ENCODE measurements around the gene POU3F1. TPM values are rescaled to one million over a fixed set of nuclear protein-coding genes. Genes with fewer than 3 reads are reported as not detected.

POU3F1 gene
- total RNA-seq, 4 donors from 2014 or later, result not detected

DNA sequence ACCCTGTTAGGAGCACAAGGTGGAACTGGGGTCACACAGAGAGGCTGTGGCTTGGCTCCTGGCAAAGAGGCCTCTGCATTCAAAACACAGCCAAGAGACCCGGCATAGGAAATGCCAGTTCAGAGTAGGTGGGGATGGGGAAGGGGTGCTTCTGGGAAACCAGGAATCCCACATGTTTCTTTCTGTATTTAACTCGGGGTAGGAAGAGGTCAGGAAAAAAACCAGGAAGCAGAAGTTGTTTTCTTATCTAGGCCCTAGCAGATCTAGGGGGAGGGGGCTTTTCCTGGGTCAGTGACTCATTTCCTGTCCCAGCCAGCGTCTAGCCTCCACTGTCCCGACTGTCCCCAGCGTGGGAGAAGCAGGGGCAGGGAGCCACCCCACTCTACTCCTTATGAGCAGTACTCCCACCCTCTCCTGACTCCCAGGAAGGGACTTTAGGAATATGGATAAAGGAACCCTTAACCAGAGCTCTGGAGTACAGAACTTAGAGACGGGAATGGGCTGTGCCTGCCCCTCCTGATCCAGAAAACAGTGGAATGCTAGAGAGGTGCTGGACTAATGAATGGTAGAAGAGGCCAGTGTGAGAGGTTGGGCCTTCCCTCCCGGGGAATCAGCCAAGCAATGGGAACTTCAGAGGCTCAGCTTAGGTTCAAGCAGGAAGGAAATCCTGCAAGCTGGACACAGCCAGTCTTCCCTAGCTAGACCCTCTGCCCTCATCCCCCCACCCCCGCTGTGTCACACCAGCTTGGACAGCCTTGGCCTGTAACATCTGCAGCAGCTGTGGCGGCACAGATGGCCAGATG lies 47.0 kb downstream of the POU3F1 start:
- Histone ChIP-seq H3K4me3 (no peak overlapping the region), H3K27ac (peak overlapping the region; percentile 70 to 85 (median 78)), H3K36me3 (no peaks in the 10 kb centered on the region), H3K9me3 (no peaks in the 10 kb centered on the region), H3K4me1 (peaks cover 0 to 81% (median 0%) of the 10 kb centered on the region in 4 donors), H3K27me3 (no peaks in the 10 kb centered on the region)
- TF ChIP-seq, protein P1, sequence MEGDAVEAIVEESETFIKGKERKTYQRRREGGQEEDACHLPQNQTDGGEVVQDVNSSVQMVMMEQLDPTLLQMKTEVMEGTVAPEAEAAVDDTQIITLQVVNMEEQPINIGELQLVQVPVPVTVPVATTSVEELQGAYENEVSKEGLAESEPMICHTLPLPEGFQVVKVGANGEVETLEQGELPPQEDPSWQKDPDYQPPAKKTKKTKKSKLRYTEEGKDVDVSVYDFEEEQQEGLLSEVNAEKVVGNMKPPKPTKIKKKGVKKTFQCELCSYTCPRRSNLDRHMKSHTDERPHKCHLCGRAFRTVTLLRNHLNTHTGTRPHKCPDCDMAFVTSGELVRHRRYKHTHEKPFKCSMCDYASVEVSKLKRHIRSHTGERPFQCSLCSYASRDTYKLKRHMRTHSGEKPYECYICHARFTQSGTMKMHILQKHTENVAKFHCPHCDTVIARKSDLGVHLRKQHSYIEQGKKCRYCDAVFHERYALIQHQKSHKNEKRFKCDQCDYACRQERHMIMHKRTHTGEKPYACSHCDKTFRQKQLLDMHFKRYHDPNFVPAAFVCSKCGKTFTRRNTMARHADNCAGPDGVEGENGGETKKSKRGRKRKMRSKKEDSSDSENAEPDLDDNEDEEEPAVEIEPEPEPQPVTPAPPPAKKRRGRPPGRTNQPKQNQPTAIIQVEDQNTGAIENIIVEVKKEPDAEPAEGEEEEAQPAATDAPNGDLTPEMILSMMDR (IDR thresholded peaks at IDR 0.05), result no peak
- no peak for TF ChIP-seq POLR2A (IDR thresholded peaks at IDR 0.05)
- DNase-seq, result no peak

DNA sequence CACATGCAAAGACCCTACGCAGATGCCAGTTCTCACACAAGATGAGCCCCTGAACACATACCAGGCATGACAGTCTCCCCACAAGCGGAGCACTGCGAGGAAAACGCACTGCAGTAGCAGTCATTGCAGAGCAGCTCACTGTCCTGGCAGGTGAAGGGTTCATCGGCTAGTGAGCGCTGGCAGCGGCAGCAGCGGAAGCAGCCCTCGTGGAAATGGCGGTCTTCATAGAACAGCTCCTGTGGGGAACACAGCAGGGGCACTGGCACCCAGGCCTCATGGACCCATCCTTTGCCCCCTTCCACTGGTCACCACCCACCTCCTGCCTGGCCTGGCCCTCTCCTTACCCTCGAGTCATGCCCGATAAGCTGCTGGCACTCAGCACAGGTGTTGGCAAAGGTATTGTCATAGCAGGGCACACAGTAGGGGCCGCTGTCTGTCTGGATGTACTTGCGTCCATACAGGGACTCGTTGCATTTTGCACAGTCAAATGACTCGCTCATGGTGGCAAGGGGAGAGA lies 47.6 kb downstream of the POU3F1 start:
- no peak overlapping the region for H3K4me3 ChIP-seq
- DNase-seq, result no peak
- H3K27ac ChIP-seq, result peak overlapping the region; percentile 70 to 85 (median 78)
- no peaks in the 10 kb centered on the region for H3K27me3 ChIP-seq
- peaks cover 0 to 74% (median 0%) of the 10 kb centered on the region in 4 donors for H3K4me1 ChIP-seq
- H3K36me3 ChIP-seq, result no peaks in the 10 kb centered on the region
- no peaks in the 10 kb centered on the region for H3K9me3 ChIP-seq
- no peak for TF ChIP-seq POLR2A (IDR thresholded peaks at IDR 0.05)
- TF ChIP-seq, protein P1 (IDR thresholded peaks at IDR 0.05), result no peak

DNA sequence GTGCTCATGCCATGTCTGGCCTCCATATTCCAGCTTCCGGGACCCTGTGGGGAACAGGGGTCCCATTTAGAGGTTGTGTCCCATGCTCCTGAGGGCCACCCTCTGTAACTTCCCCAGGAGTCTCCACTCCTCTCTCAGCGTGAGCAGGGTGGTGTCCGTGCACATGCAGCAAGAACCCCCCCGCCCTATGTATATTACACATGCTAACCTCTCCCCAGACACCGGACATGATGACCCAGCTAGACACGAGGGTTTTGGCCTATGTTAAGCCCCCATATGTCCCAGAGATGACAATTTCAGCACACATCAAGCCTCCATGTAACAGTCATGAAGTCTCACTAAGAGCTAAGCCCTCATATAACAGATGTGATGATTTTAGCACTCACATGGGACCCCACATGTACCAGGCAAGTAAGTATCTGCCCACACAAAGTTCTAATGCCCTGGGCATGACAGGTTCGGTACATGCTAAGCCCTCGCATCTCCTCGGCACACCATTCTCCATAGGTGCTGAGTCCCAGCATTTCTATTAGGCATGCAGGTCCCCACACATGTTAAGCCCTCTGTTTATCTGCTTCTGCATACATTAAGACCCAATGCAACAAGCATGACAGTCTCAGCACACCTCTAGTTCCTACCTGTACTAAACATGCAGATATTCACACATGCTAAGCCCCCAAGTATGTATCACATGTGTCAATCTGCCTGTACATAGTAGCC lies 48.3 kb downstream of the POU3F1 start:
- no peak for TF ChIP-seq POLR2A (IDR thresholded peaks at IDR 0.05)
- TF ChIP-seq, protein P1 (IDR thresholded peaks at IDR 0.05), result no peak
- Histone ChIP-seq H3K4me3 (no peak overlapping the region), H3K27ac (peak overlapping the region in 3 of 4 donors; percentile 78 to 85 (median 84)), H3K36me3 (no peaks in the 10 kb centered on the region), H3K4me1 (peaks cover 0 to 67% (median 0%) of the 10 kb centered on the region in 4 donors), H3K9me3 (no peaks in the 10 kb centered on the region), H3K27me3 (no peaks in the 10 kb centered on the region)
- DNase-seq, result no peak

DNA sequence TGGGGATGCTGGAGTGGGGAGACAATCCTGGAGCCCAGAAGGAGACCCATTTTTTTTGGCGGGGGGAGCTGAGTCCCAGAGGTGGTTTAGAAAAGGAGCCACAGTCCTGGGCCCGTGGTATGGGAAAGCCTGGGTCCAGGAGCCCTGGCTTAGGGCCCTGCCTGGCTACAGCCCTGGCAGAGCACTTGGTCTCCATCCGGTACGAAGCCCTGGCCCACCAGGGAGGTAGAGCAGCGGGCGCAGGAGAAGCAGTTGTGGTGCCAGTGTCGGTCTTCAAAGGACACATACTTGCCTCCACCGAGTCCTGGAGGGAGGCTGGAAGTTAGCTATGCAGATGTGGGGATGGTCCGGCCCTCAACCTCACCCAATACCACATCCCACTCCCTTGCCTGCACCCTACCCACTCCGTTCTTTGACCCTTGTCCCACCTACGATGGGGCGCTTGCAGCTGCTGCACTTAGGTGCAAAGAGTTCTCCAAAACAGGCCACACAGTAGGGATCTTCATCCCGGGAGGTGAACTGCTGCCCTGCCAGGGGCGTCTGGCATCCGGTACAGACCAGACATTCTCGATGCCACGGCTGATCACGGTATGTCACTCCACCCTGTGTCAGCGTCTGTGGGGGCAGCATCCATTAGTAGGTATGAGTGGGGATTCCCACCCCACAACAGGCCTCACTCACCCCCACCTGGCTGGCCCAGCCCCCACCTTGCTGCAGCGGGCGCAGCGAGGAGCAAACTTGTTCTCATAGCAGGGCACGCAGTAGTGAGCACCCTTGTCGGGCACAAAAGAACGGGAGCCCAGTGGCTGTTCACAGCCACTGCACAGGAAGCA lies 49.1 kb downstream of the POU3F1 start:
- no peak for DNase-seq
- TF ChIP-seq, protein P1 (IDR thresholded peaks at IDR 0.05), result no peak
- no peak for TF ChIP-seq POLR2A (IDR thresholded peaks at IDR 0.05)
- Histone ChIP-seq H3K4me1 (peaks cover 0 to 64% (median 0%) of the 10 kb centered on the region in 4 donors), H3K9me3 (no peaks in the 10 kb centered on the region), H3K27ac (peak overlapping the region; percentile 43 to 84 (median 76)), H3K27me3 (no peaks in the 10 kb centered on the region), H3K4me3 (no peak overlapping the region), H3K36me3 (no peaks in the 10 kb centered on the region)

DNA sequence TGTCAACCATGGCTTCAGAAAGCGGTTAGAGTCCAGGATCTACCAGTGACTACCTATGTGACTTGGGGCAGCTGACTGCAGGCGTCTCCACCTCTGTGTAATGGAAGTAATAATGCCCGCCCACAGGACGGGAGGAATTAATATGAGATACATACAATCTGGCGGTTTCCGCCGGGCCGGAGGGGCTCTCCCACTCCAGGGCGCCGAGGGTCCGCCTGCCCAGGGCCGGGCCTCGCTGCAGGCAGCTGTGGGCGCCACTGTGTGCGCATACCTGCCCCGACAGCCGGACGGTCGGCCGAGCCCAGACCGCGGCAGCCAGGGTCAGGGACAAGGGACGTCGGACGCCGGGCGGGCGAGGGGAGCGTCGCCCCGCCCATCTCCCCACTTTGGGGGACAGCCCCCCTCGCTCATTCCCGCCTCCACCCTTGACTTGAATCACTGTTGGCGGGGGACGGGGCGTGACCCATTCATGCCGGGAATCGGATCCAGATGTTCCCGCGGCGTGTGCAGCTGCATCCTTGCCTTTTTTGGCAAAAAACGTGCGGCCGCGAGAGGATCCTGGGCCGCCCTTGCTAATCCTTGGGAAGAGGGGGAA lies 50.7 kb downstream of the POU3F1 start:
- peak overlapping the region; percentile 47 to 59 (median 52) for H3K4me3 ChIP-seq
- peaks cover 0 to 51% (median 0%) of the 10 kb centered on the region in 4 donors for H3K4me1 ChIP-seq

More for the DNA sequence above, 50.7 kb downstream of the POU3F1 start:
- Histone ChIP-seq H3K27me3 (no peaks in the 10 kb centered on the region), H3K27ac (peak overlapping the region; percentile 66 to 84 (median 76)), H3K9me3 (no peaks in the 10 kb centered on the region), H3K36me3 (no peaks in the 10 kb centered on the region)
- DNase-seq, result peak; percentile 40 to 75 (median 57)
- TF ChIP-seq POLR2A (IDR thresholded peaks at IDR 0.05), result no peak
- TF ChIP-seq, protein P1 (IDR thresholded peaks at IDR 0.05), result no peak

Measured in Peyer's patch (tissue), 4 donors.